ENCODE measurements around the gene PDZRN4. TPM values are rescaled to one million over a fixed set of nuclear protein-coding genes. Genes with fewer than 3 reads are reported as not detected.

The PDZRN4 gene
- total RNA-seq, 2 donors from 2014 or later, result 0.34 to 0.50 TPM

GRCh38 chr12:41436076-41436475, 248.0 kb downstream of the PDZRN4 start:
- intact Hi-C loops (cut with DNase I), result no loop called here
- ATAC-seq (no peak), DNase-seq (no peak)

GRCh38 chr12:41437563-41437962, 249.4 kb downstream of the PDZRN4 start:
- ATAC-seq, result no peak
- DNase-seq, result no peak
- intact Hi-C loops (cut with DNase I), result no loop called here

- DNase-seq, result no peak
- no peak for ATAC-seq
- intact Hi-C loops (cut with DNase I), result no loop called here
Observed at GRCh38 chr12:41438854-41439541, 250.9 kb downstream of the PDZRN4 start.

- ATAC-seq (no peak), DNase-seq (no peak)
- intact Hi-C loops (cut with DNase I), result no loop called here
Observed at GRCh38 chr12:41439801-41440200, 251.7 kb downstream of the PDZRN4 start.

GRCh38 chr12:41441180-41441579, 253.1 kb downstream of the PDZRN4 start:
- ATAC-seq (no peak), DNase-seq (no peak)
- intact Hi-C loops (cut with DNase I), result no loop called here

- ATAC-seq (no peak), DNase-seq (no peak)
- intact Hi-C loops (cut with DNase I), result no loop called here
Observed at GRCh38 chr12:41442896-41443295, 254.8 kb downstream of the PDZRN4 start.

- intact Hi-C loops (cut with DNase I), result no loop called here
- ATAC-seq (no peak), DNase-seq (no peak)
Observed at GRCh38 chr12:41443690-41444089, 255.6 kb downstream of the PDZRN4 start.

GRCh38 chr12:41452838-41453407, 264.8 kb downstream of the PDZRN4 start:
- intact Hi-C loops (cut with DNase I), result no loop called here
- no peak for DNase-seq
- no peak for ATAC-seq

- DNase-seq, result no peak
- intact Hi-C loops (cut with DNase I), result no loop called here
Observed at GRCh38 chr12:41453409-41453808, 265.3 kb downstream of the PDZRN4 start.

GRCh38 chr12:41459111-41459905, 271.2 kb downstream of the PDZRN4 start:
- ATAC-seq (no peak), DNase-seq (no peak)
- intact Hi-C loops (cut with DNase I), result no loop called here

More at GRCh38 chr12:41453409-41453808, 265.3 kb downstream of the PDZRN4 start:
- no peak for ATAC-seq

- no peak for ATAC-seq
- no peak for DNase-seq
Observed at GRCh38 chr12:41459906-41460214, 271.7 kb downstream of the PDZRN4 start.

GRCh38 chr12:41460906-41461305, 272.8 kb downstream of the PDZRN4 start:
- DNase-seq (no peak), ATAC-seq (no peak)
- intact Hi-C loops (cut with DNase I), result no loop called here

More at GRCh38 chr12:41459906-41460214, 271.7 kb downstream of the PDZRN4 start:
- intact Hi-C loops (cut with DNase I), result no loop called here

GRCh38 chr12:41462312-41462711, 274.2 kb downstream of the PDZRN4 start:
- intact Hi-C loops (cut with DNase I), result no loop called here

GRCh38 chr12:41465526-41465925, 277.4 kb downstream of the PDZRN4 start:
- intact Hi-C loops (cut with DNase I), result no loop called here
- ATAC-seq, result no peak
- DNase-seq, result no peak

More at GRCh38 chr12:41462312-41462711, 274.2 kb downstream of the PDZRN4 start:
- ATAC-seq (no peak), DNase-seq (no peak)

GRCh38 chr12:41466300-41466699, 278.2 kb downstream of the PDZRN4 start:
- DNase-seq (no peak), ATAC-seq (no peak)
- intact Hi-C loops (cut with DNase I), result no loop called here

- ATAC-seq, result no peak
- no peak for DNase-seq
- intact Hi-C loops (cut with DNase I), result no loop called here
Observed at GRCh38 chr12:41466802-41467201, 278.7 kb downstream of the PDZRN4 start.

- intact Hi-C loops (cut with DNase I), result no loop called here
- DNase-seq, result no peak
- no peak for ATAC-seq
Observed at GRCh38 chr12:41467591-41468325, 279.6 kb downstream of the PDZRN4 start.

GRCh38 chr12:41468341-41468740, 280.2 kb downstream of the PDZRN4 start:
- DNase-seq (no peak), ATAC-seq (no peak)

GRCh38 chr12:41468756-41469155, 280.6 kb downstream of the PDZRN4 start:
- no peak for ATAC-seq
- intact Hi-C loops (cut with DNase I), result no loop called here

More at GRCh38 chr12:41468341-41468740, 280.2 kb downstream of the PDZRN4 start:
- intact Hi-C loops (cut with DNase I), result no loop called here

GRCh38 chr12:41473441-41473840, 285.3 kb downstream of the PDZRN4 start:
- ATAC-seq (no peak), DNase-seq (no peak)
- intact Hi-C loops (cut with DNase I), result no loop called here

More at GRCh38 chr12:41468756-41469155, 280.6 kb downstream of the PDZRN4 start:
- no peak for DNase-seq

All from left cardiac atrium (tissue), 4 donors.